Activated T-cell treated with anti-CD3 and anti-CD28 coated beads, Interleukin-2, amount 50 U/mL, for 48 hours (primary cell): ENCODE data around the gene OPTC.
"Not testable (repeated sequence)": the region's sequence is repeated elsewhere in the genome, so short reads cannot be mapped to it uniquely, and the experiment has no call there.

Experiments used
- DNase-seq, 2 experiments: peaks; one replicate each; pipeline ENCODE4 v3.0.0-alpha.2; 2020

The OPTC gene, protein sequence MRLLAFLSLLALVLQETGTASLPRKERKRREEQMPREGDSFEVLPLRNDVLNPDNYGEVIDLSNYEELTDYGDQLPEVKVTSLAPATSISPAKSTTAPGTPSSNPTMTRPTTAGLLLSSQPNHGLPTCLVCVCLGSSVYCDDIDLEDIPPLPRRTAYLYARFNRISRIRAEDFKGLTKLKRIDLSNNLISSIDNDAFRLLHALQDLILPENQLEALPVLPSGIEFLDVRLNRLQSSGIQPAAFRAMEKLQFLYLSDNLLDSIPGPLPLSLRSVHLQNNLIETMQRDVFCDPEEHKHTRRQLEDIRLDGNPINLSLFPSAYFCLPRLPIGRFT

DNA sequence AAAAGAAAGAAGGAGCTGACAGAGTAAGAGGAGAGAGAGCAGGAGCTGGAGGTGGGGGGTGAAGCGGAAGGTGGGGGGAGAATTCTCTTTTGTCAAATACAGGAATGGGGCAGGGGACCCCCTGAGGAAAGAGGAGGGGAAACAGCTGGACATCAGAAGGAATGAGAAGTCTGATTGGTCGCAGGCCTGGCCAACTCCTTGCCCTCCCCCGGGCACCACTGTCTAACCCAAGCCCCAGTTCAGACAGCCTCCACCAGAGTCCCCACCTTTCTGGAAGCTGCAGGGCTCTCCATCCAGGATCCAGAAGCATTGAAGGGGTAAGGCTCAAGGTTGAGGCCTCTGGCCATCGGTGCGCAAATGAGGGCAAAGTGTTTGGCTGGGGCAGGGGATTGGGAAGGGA, at the start of gene OPTC:
OPTC (plus strand) TSS at position 253 of the 400 bp plus-strand sequence. CDS start 1,853 bp downstream, outside the sequence.
- DNase-seq = no peak

- no peak for DNase-seq
These were observed 49.8 kb upstream of the OPTC start for GRCh38 chr1:203444171-203444576.

- no peak for DNase-seq
These were observed 46.8 kb upstream of the OPTC start for GRCh38 chr1:203447151-203447550.

GRCh38 chr1:203447598-203447997, 46.4 kb upstream of the OPTC start:
- not testable (repeated sequence) for DNase-seq

GRCh38 chr1:203448521-203449061, 45.4 kb upstream of the OPTC start:
- no peak for DNase-seq

GRCh38 chr1:203450001-203450400, 44.0 kb upstream of the OPTC start:
- DNase-seq = no peak

- no peak for DNase-seq
These were observed 43.3 kb upstream of the OPTC start for GRCh38 chr1:203450479-203451149.

DNA sequence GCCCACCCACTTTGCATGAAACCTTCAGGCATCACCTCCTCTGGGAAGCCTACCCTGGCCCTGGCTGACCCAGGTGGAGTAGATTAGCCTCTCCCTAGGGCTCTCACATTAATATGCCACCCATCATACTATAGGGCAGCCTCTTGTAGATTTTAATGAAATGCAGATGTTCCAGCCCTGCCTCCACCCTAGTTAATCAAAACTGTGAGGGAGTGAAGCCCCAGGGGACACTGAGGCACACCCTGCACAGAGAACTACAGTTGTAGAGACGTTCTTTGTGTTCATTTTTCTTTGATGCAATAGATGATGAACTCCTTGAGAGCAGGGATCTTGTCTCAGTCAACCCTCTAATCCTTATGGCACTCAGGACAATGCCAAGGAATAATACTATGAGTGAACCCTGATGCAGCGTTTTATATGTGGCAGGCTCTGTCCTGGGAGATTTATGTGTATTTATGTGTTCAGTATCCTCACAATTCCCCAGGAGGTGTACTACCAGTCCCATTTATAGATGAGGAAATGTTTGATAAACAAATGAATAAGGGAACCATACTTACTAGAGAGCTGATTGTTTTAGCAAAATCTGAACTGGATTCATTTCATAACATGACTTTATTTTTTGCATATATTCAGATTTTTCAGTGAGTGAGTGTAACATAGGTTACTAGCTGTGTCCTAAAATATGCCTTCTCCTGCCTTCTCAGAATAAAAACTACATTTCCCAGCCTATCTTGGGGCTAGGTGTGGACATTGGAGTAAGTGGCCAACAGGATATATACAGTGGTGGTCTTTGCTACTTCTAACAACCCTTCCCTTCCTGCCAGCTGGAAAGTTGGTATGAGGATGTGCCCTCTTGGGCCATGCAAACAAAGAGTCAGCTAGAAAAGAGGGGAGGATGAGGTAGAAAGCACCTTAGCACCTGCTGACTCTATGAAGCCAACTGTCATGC, 41.8 kb upstream of the OPTC start:
- no peak for DNase-seq

GRCh38 chr1:203453016-203453415, 40.9 kb upstream of the OPTC start:
- no peak for DNase-seq

- no peak for DNase-seq
These were observed 40.3 kb upstream of the OPTC start for GRCh38 chr1:203453616-203454015.

DNA sequence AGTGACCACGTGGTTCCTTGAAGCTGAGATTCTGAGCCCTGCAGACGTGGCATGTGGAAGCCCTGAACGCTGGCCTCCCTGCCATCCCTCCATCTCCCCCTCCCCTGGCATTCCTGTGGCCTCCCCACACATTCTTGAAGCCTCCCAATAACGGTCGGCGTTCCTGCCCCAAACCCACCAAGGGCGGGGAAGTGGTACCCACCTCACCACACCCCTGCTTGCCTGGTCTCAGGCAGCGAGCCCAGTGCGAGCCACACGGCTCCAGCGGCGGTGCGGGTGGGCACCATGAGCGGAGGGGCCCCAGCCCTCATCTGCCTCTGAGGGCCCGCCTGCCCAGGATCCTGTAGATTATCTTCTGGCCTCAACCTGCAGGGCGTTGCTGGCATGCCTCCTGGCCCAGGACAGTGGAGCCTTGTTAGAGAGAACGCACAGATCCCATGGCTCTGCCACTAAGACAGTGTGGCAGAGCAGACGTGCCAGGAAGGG, 38.9 kb upstream of the OPTC start:
- no peak for DNase-seq

DNA sequence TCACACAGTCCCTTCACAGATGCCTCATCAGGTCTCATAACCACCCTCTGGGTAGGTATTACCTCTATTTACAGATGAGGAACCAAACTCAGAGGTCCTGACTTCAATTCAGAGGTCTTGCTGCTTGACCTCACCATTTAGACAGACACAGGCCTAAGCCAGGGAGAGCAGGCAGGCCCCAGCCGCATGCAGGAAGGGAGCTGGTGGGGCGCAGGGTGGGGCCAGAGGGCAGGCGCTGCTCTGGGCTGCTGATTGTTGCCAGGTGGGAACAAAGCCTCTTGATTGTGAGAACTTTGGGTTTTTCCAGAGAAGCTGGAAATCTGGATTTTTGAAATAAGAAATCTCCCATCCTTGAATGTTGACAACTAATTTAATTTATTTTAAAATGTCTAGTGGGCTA, 38.2 kb upstream of the OPTC start:
- no peak for DNase-seq

DNA sequence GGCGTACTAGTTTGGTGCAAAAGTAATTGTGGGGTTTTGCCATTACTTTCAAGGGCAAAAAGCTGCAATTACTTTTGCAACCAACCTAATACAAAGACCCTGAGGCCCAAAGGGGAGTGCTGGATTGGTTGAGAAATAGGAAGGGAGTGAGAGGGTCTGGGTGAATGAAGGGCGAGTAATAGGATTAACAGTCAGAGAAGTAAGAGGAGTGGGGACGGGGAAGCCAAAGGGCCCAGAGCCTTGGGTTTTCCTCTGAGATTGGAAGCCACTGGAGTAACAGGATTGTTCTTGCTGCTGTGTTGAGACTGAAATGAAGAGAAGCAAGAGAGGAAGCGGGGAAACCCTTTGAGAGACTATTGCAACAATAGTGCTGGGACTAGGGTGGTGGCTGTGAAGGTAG, 37.4 kb upstream of the OPTC start:
- no peak for DNase-seq

- no peak for DNase-seq
These were observed 35.9 kb upstream of the OPTC start for GRCh38 chr1:203458078-203458477.

- no peak for DNase-seq
These were observed 34.2 kb upstream of the OPTC start for GRCh38 chr1:203459671-203460201.

DNA sequence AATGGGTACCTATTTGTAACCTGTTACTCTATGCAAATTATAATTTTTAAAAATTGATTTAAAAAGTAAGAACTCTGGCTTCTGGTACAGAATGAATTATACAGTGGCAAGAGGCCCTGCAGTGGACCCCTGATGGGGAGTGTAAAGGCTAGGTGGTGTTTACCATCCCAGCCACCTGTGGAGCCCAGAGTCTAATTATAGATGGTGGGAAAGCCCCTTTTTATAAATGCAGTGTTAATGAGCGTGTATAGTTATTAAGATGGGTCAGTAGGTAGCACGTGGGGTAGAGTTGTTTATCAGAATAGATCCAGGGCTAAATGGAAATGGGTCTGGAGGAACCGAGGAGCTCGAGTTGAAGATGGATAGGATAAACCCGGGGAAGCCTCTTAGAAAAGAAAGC, 32.2 kb upstream of the OPTC start:
- DNase-seq = no peak

DNA sequence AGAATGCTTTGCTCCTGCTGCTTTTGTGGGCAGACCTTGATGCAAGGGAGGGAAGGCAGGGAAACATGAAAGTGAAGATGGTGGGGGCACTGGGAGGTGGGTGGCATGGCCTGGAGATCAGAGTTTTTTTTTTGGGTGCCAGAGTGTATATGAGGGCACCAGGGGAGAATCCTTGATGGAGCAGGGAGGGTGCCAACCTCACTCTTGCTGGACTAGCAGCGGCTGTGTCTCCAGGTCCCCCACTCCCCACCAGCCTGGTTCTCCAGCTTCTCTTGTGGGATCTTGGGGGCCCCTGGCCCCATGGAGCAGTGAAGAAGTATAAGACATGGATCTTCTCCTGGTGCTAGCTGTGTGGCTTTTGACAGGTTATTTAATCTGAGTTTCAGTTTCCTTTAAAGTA, 31.8 kb upstream of the OPTC start:
- no peak for DNase-seq

GRCh38 chr1:203462878-203463277, 31.1 kb upstream of the OPTC start:
- no peak for DNase-seq

DNA sequence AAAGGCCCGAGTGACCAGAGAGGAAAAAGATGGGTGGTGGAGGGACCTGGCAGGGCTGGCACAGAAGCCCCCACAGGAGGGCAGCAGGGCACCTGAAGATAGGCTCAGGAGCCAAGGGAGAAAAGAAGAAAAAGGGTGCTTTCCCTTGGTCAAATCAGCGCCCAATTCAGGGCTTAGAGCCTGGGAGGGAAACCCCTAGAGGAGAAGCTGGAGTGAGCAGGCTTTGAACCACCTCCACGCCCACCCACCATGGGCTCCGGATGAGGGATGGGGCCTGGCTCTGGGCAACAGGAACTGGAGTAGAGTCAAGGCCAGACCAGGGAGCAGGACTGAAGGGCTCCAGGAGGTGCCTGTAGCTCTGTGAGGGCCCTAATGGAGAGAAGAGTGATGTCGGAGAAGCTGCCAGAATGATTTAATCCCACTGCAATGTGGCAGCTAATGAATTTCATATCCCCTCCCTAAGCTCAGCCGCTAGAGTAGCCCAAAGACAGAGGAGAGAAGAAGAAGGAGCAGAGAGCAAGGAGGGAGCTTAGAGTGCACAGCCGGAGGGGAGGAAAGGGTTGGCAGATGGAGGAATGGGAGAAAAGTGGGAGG, 30.4 kb upstream of the OPTC start:
- DNase-seq = no peak

DNA sequence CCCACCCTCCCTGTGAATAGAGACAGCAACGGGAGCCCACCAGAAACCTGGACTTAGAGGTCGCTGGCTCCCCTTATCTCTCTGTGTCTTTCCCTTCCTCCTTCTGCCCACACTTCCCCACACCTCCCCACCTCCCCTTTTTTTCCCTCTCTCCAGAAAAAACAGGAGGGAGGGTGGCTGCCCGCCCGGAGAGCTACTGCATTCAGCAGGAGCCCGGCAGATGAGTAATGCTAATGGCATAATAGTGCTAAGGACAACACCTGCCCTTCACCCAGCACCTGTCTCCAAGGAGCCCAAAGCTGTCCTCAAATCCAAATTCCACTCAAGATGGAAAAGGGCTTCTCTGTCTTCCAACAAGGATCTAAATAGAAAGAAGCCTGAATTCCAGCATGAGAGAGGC, 29.7 kb upstream of the OPTC start:
- DNase-seq = no peak

DNA sequence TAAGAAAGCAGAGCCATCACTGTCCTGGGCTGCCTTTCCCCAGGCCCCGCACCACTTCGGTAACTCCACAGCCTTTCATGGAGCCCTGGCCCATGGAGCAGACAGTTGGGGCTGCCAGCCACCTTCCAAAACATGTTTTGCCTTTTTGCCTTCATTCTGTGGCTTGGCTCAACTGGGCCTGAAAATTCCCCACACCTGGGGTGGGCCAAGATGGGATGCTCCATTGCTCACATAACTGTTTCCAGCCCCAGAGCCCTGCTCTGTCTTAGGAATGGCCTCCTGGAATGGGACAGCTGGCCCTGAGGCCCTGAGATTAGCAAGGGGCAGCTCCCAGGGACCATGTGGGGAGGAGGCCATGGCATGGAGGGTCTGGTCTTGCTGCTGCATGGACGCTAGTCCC, 29.2 kb upstream of the OPTC start:
- no peak for DNase-seq

- DNase-seq = no peak
These were observed 28.7 kb upstream of the OPTC start for GRCh38 chr1:203465146-203465798.
